Testis (tissue), 3 donors: ENCODE measurements around the gene SCGB3A2. TPM values are rescaled to one million over a fixed set of nuclear protein-coding genes. Genes with fewer than 3 reads are reported as not detected.

Source experiments
- DNase-seq: peaks from one replicate; pipeline ENCODE4 v3.0.0-alpha.2; 2019
- H3K27ac ChIP-seq, 2 donors: fragments of 200-600 bp; sonication (generic); one replicate each; pipeline ENCODE4 v1.5.1; 2019
- H3K27me3 ChIP-seq: fragments of 200-600 bp; sonication (generic); one replicate; pipeline ENCODE4 v1.5.1; 2019
- H3K36me3 ChIP-seq: fragments of 200-600 bp; sonication (generic); one replicate; pipeline ENCODE4 v1.5.1; 2017; ENCODE audit warnings: low read depth; ENCODE audit errors: missing control alignments
- H3K4me1 ChIP-seq: fragments of 200-600 bp; sonication (generic); one replicate; pipeline ENCODE4 v1.5.1; 2019
- H3K4me3 ChIP-seq, 2 donors: fragments of 200-600 bp; sonication (generic); one replicate each; pipeline ENCODE4 v1.5.1; 2017 to 2019
- H3K9me3 ChIP-seq: fragments of 200-600 bp; sonication (generic); one replicate; pipeline ENCODE4 v1.5.1; 2017
- POLR2A ChIP-seq: fragments of 450-650 bp; IDR thresholded peaks from one replicate; pipeline ENCODE4 v1.6.1; 2017; ENCODE audit warnings: antibody characterized with exemption, mild to moderate bottlenecking, moderate library complexity
- WGBS, 2 donors: methylation state at CpG; one replicate each; pipeline ENCODE4 v1.1.5; 2018; 5-methylcytosine and 5-hydroxymethylcytosine counted together
- intact Hi-C: fragments of 100-400 bp; cut with DNase I; formaldehyde crosslinking; loops from one replicate; pipeline ENCODE4 v1.15.1; 2023; ENCODE audit warnings: low total_unique reads
- polyA plus RNA-seq: library from polyadenylated mRNA; stranded (reverse); fragments of 350-450 nt; fragmentation: Illumina TruSeq; extraction: RNeasy Lipid Tissue Mini Kit (QIAGEN cat#74804); gene quantifications from one replicate; pipeline ENCODE4 v1.2.3, GENCODE V29; 2014; ENCODE audit warnings: low read depth, low replicate concordance; ENCODE audit not compliant: insufficient read depth
- total RNA-seq, 2 donors: library from RNA; depleted of rRNA; stranded (reverse); fragments of >200 nt; gene quantifications; one replicate each; pipeline ENCODE4 v1.2.3, GENCODE V29; 2016
- TF ChIP-seq, protein P1 (sequence below), 3 experiments: fragments of 450-650 bp in 2 of 3; fragments of 200-600 bp in 1 of 3; sonication (generic) in 1 of 3; IDR thresholded peaks; one replicate each; pipeline ENCODE4 v1.5.1; 2016 to 2019; ENCODE audit warnings: antibody characterized with exemption in 3 of 3, mild to moderate bottlenecking in 2 of 3, moderate library complexity in 1 of 3

Gene SCGB3A2
- total and polyA plus RNA-seq, 3 donors from 2014 or later: not detected

- Histone ChIP-seq H3K4me3 (no peak overlapping the region), H3K27me3 (no peaks in the 10 kb centered on the region), H3K4me1 (no peaks in the 10 kb centered on the region), H3K36me3 (no peaks in the 10 kb centered on the region), H3K9me3 (no peaks in the 10 kb centered on the region), H3K27ac (no peak overlapping the region)
- 93 to 95% methylated on average over 3 of the region's 3 CpGs for WGBS, 2 donors
- intact Hi-C loops: no loop called here
- no peak for DNase-seq
- no peak for TF ChIP-seq POLR2A
- TF ChIP-seq, protein P1, sequence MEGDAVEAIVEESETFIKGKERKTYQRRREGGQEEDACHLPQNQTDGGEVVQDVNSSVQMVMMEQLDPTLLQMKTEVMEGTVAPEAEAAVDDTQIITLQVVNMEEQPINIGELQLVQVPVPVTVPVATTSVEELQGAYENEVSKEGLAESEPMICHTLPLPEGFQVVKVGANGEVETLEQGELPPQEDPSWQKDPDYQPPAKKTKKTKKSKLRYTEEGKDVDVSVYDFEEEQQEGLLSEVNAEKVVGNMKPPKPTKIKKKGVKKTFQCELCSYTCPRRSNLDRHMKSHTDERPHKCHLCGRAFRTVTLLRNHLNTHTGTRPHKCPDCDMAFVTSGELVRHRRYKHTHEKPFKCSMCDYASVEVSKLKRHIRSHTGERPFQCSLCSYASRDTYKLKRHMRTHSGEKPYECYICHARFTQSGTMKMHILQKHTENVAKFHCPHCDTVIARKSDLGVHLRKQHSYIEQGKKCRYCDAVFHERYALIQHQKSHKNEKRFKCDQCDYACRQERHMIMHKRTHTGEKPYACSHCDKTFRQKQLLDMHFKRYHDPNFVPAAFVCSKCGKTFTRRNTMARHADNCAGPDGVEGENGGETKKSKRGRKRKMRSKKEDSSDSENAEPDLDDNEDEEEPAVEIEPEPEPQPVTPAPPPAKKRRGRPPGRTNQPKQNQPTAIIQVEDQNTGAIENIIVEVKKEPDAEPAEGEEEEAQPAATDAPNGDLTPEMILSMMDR (IDR thresholded peaks at IDR 0.05): no peak
These were observed 26.9 kb upstream of the SCGB3A2 start for GRCh38 chr5:147851578-147851977.

DNA sequence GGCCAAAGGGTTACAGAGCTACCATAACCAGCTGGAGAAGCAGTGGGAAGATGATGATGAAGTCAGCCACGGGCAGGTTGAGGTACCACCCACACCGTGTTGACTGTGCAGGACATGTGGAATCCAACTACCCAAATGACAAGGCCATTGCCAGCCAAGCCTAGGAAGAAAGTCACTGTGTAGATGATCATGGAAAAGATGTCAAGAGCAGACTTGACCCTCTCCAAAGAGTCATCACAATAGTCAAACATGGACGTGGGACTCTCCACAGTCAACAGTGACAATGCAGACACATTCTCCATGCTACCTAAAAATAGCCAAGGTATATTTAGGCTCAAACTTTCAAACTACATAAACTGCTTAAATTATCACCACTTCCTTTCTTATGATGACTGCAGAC, 26.1 kb upstream of the SCGB3A2 start:
- H3K4me1 ChIP-seq: no peaks in the 10 kb centered on the region
- TF ChIP-seq POLR2A: no peak
- TF ChIP-seq, protein P1 (IDR thresholded peaks at IDR 0.05): no peak
- intact Hi-C loops: no loop called here
- H3K27ac ChIP-seq: no peak overlapping the region
- H3K4me3 ChIP-seq: no peak overlapping the region
- H3K27me3 ChIP-seq: no peaks in the 10 kb centered on the region
- no peaks in the 10 kb centered on the region for H3K9me3 ChIP-seq
- WGBS, 2 donors: 62 to 83% methylated on average over 3 of the region's 3 CpGs
- no peak for DNase-seq
- no peaks in the 10 kb centered on the region for H3K36me3 ChIP-seq

DNA sequence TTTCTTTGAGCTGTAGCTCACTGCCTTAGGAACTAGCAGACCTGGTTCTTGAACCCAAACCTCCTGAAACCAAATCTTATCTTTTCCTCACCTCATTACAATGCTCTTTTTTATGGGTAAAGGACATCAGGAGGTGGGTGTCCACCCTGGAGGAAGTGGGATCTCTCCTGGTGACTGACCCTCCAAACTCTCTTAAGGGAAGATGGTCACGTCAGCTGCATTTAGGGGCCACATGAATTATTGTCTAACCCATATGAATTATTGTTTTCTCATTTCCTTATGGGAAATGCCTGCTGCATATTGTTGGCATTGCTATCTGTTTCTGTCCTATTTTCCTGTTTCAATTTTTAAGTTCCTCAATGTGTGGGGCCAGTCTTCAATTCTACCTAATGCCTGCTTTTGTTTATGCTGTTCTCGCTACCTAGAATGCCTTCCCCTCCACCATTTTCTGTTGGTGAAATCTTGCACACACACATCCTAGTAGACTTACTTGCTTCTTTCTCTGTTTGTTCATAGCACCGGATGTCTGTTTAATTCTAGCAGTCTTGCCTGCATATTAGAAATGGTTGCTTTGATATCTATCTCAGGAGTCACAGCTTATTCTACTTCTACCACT, 25.0 kb upstream of the SCGB3A2 start:
- Histone ChIP-seq H3K9me3 (no peaks in the 10 kb centered on the region), H3K4me1 (no peaks in the 10 kb centered on the region), H3K4me3 (no peak overlapping the region), H3K27me3 (no peaks in the 10 kb centered on the region), H3K27ac (no peak overlapping the region), H3K36me3 (no peaks in the 10 kb centered on the region)
- no peak for DNase-seq
- intact Hi-C loops: no loop called here
- no peak for TF ChIP-seq POLR2A
- TF ChIP-seq, protein P1 (IDR thresholded peaks at IDR 0.05): no peak
- WGBS, 2 donors: 82 to 91% methylated on average over 3 of the region's 3 CpGs

GRCh38 chr5:147854331-147854730, 24.2 kb upstream of the SCGB3A2 start:
- intact Hi-C loops: no loop called here
- H3K36me3 ChIP-seq: no peaks in the 10 kb centered on the region
- TF ChIP-seq POLR2A: no peak
- TF ChIP-seq, protein P1 (IDR thresholded peaks at IDR 0.05): no peak
- H3K4me3 ChIP-seq: no peak overlapping the region
- no peaks in the 10 kb centered on the region for H3K9me3 ChIP-seq
- no peaks in the 10 kb centered on the region for H3K4me1 ChIP-seq
- DNase-seq: no peak
- WGBS, 2 donors: 60 to 87% methylated on average over 3 of the region's 3 CpGs
- no peaks in the 10 kb centered on the region for H3K27me3 ChIP-seq
- no peak overlapping the region for H3K27ac ChIP-seq
